ENCODE data around the gene GTPBP6. TPM values are rescaled to one million over a fixed set of nuclear protein-coding genes. Genes with fewer than 3 reads are reported as not detected.
"Not testable (repeated sequence)": the region's sequence is repeated elsewhere in the genome, so short reads cannot be mapped to it uniquely, and the experiment has no call there.

GTPBP6 gene
- total and polyA plus RNA-seq, 7 donors: 22.4 to 65.8 (median 36.0) TPM

DNA sequence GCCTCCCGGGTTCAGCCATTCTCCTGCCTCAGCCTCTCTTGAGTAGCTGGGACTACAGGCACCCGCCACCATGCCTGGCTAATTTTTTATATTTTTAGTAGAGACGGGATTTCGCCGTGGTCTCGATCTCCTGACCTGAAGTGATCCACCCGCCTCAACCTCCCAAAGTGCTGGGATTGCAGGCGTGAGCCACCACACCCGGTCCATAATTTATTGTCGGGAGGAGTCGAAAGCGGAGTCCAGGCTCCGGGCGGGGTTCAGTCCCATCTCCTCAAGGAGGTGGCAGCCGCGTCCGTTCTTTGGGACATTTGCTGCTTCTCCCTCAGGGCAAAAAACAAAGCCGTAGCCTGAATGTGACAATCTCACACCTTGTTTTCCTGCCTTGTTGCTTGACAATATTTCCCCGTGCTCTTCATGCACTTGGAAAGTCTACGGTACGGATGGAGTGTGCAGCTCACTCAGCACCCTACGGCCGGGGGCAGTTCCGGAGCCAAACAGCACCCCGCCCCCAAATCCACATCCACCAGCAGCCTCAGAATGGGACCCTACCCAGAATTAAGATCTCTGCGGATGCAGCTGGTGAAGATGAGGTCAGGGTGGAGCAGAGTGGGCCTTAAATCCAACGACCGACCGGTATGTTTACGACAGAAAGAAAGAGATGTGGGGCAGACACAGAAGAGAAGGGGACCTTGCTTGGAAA, 9.6 kb downstream of the GTPBP6 start:
- TF ChIP-seq POLR2AphosphoS5 (IDR thresholded peaks at IDR 0.05) (no peak), EP300 (IDR thresholded peaks at IDR 0.05) (no peak), POLR2A (IDR thresholded peaks at IDR 0.05) (no peak)
- TF ChIP-seq, protein P1, sequence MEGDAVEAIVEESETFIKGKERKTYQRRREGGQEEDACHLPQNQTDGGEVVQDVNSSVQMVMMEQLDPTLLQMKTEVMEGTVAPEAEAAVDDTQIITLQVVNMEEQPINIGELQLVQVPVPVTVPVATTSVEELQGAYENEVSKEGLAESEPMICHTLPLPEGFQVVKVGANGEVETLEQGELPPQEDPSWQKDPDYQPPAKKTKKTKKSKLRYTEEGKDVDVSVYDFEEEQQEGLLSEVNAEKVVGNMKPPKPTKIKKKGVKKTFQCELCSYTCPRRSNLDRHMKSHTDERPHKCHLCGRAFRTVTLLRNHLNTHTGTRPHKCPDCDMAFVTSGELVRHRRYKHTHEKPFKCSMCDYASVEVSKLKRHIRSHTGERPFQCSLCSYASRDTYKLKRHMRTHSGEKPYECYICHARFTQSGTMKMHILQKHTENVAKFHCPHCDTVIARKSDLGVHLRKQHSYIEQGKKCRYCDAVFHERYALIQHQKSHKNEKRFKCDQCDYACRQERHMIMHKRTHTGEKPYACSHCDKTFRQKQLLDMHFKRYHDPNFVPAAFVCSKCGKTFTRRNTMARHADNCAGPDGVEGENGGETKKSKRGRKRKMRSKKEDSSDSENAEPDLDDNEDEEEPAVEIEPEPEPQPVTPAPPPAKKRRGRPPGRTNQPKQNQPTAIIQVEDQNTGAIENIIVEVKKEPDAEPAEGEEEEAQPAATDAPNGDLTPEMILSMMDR (IDR thresholded peaks at IDR 0.05): no peak
- Histone ChIP-seq H3K4me3 (no peak overlapping the region), H3K4me1 (no peaks in the 10 kb centered on the region), H3K9me3 (no peaks in the 10 kb centered on the region), H3K36me3 (peaks cover 23 to 93% (median 59%) of the 10 kb centered on the region in 4 donors), H3K27ac (no peak overlapping the region), H3K27me3 (no peaks in the 10 kb centered on the region)
- 89 to 95% methylated on average over 30 of the region's 30 CpGs for WGBS, 2 donors
- intact Hi-C loops (cut with DNase I): no loop called here
- peak; percentile 59 for DNase-seq

DNA sequence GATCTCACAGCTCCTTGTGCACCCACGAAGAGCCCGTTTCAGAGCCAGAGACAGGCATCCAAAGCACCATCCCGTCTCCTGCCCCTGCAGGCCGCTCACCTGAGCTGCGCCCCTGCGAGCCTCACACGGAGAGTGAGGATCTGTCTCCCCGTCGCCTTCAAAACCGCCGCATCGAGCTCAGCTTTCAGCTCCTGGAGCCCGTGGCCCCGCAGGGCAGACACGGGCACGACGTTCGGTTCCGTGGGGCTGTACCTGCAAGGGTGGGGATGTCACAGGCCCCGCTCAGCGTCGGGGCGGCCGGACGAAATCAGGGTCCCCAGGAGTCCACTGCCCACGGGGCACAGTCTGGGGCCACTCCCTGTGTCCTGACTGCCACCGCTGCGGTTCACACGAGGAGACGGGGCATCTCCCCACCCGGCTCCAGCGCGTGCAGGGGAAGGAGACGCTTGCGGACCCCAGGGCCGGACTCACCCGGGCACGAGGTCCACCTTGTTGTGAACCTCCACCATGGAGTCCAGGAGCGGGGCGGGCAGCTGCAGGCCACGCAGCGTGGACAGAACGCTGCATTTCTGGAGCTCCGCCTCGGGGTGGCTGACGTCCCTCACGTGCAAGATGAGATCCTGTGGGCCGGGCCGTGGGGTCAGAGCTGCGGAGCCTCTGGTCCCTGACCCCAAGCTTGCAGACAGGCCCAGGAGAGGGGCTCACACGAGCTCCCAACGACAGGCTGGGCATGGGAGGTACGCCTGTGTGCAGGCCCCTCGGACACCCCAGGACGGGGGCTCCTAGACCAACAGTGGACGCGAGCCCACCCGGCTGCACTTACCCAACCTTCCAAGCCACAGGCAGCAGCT, 11.1 kb downstream of the GTPBP6 start:
- intact Hi-C loops (cut with DNase I): no loop called here
- no peaks in the 10 kb centered on the region for H3K4me1 ChIP-seq

DNA sequence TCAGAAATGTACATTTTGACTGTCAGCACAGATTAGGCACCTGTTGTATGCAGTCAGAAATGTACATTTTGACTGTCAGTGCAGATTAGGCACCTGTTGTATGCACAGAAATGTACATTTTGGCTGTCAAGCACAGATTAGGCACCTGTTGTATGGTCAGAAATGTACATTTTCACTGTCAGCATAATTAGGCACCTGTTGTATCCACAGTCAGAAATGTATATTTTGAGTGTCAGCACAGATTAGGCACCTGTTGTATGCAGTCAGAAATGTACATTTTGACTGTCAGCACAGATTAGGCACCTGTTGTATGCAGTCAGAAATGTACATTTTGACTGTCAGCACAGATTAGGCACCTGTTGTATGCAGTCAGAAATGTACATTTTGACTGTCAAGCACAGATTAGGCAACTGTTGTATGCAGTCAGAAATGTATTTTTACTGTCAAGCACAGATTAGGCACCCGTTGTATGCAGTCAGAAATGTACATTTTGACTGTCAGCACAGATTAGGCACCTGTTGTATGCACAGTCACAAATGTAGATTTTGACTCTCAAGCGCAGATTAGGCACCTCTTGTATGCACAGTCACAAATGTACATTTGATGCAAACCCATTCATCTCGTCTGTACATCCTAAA, 11.9 kb downstream of the GTPBP6 start:
- 96 to 97% methylated on average over 3 of the region's 3 CpGs for WGBS, 2 donors
- H3K27ac ChIP-seq; H3K9me3 ChIP-seq; H3K27me3 ChIP-seq; H3K4me3 ChIP-seq; intact Hi-C loops (cut with DNase I); H3K4me1 ChIP-seq; DNase-seq: not testable (repeated sequence)
- H3K36me3 ChIP-seq: peaks cover 18 to 89% (median 47%) of the 10 kb centered on the region in 4 donors

More for the DNA sequence above, 11.1 kb downstream of the GTPBP6 start:
- Histone ChIP-seq H3K27ac (no peak overlapping the region), H3K4me3 (no peak overlapping the region), H3K9me3 (no peaks in the 10 kb centered on the region), H3K36me3 (peaks cover 18 to 90% (median 53%) of the 10 kb centered on the region in 4 donors), H3K27me3 (no peaks in the 10 kb centered on the region)
- DNase-seq: peak; percentile 58
- no peak for TF ChIP-seq POLR2A (IDR thresholded peaks at IDR 0.05)
- TF ChIP-seq EP300 (IDR thresholded peaks at IDR 0.05): no peak
- TF ChIP-seq, protein P1 (IDR thresholded peaks at IDR 0.05): no peak
- TF ChIP-seq POLR2AphosphoS5 (IDR thresholded peaks at IDR 0.05): no peak
- WGBS, 2 donors: 96 to 97% methylated on average over 58 of the region's 58 CpGs

DNA sequence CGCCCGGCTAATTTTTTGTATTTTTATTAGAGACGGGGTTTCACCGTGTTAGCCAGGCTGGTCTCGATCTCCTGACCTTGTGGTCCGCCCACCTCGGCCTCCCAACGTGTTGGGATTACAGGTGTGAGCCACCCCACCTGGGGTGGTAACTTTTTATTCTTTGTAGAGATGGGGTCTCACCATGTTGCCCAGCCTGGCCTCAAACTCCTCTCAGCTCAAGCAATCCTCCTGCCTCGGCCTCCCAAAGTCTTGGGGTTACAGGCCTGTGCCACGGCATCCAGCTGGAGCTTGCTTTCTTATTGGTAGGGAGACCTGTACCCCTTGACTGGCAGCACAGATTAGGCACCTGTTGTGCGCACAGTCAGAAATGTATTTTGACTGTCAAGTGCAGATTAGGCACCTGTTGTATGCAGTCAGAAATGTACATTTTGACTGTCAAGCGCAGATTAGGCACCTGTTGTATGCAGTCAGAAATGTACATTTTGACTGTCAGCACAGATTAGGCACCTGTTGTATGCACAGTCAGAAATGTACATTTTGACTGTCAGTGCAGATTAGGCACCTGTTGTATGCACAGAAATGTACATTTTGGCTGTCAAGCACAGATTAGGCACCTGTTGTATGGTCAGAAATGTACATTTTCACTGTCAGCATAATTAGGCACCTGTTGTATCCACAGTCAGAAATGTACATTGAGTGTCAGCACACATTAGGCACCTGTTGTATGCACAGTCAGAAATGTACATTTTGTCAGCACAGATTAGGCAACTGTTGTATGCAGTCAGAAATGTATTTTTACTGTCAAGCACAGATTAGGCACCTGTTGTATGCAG, 12.6 kb downstream of the GTPBP6 start:
- DNase-seq: peak; percentile 43
- H3K4me1 ChIP-seq; H3K4me3 ChIP-seq; H3K27me3 ChIP-seq; H3K27ac ChIP-seq; H3K9me3 ChIP-seq; intact Hi-C loops (cut with DNase I): not testable (repeated sequence)
- peaks cover 18 to 89% (median 44%) of the 10 kb centered on the region in 4 donors for H3K36me3 ChIP-seq
- WGBS, 2 donors: 98% methylated on average over 12 of the region's 12 CpGs

DNA sequence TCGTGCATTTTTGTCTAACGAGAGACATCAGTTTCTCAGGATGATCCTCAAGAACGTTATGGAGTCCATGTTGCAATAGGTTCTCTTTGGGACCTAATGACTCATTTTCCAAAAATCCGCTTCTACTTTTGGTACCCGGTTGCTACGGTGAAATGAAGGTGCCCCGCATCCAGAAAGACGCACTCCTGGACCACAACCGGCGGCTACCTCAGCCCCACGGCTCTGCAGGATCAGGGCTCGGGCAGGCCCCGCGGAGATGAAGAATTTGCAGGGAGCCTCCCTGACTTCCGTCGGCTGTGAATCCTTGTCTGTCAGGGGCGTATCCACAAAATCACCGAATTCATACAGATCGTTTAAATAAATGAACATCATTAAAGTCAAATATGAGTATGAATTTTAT, 15.6 kb downstream of the GTPBP6 start:
- no peaks in the 10 kb centered on the region for H3K4me1 ChIP-seq
- H3K9me3 ChIP-seq: no peaks in the 10 kb centered on the region
- TF ChIP-seq POLR2AphosphoS5 (IDR thresholded peaks at IDR 0.05): no peak
- TF ChIP-seq, protein P1 (IDR thresholded peaks at IDR 0.05): no peak
- TF ChIP-seq EP300 (IDR thresholded peaks at IDR 0.05): no peak
- no peak for TF ChIP-seq POLR2A (IDR thresholded peaks at IDR 0.05)
- no peak overlapping the region for H3K4me3 ChIP-seq
- no peaks in the 10 kb centered on the region for H3K27me3 ChIP-seq
- peaks cover 18 to 80% (median 30%) of the 10 kb centered on the region in 4 donors for H3K36me3 ChIP-seq
- WGBS, 2 donors: 91 to 95% methylated on average over 19 of the region's 19 CpGs
- no peak overlapping the region for H3K27ac ChIP-seq
- intact Hi-C loops (cut with DNase I): no loop called here
- no peak for DNase-seq
